ENCODE results near the gene CRHBP. TPM values are rescaled to one million over a fixed set of nuclear protein-coding genes. Genes with fewer than 3 reads are reported as not detected.

The CRHBP gene
- total RNA-seq, 1 experiment from 2014 or later: not detected

DNA sequence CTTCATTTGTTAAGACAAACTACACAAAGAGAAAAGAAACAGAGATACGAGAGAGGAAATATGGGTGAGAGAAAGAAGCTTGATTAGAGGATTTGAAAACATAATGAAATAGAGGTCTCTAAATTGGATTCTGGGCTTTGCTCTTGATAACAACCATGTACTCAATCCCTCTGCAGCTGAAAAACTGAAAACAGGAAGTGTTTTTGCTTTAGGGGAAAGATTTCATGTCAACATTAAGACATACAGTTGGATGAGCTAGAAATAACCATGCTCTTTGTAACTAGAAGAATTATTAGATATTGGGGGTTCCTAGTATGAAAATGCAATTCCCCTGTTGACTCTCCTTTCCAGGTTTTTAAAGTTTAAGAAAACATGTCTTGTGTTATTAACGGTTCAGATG lies 21.9 kb downstream of the CRHBP start:
- H3K27ac ChIP-seq: no peak overlapping the region
- no peaks in the 10 kb centered on the region for H3K27me3 ChIP-seq (ENCODE audit: insufficient read depth, low read depth)
- no peaks in the 10 kb centered on the region for H3K79me2 ChIP-seq (ENCODE audit: low read depth)
- H3K9me2 ChIP-seq (ENCODE audit: insufficient read depth): no peaks in the 10 kb centered on the region; the same call in none of the 2 replicates
- DNase-seq: no peak
- no peaks in the 10 kb centered on the region for H3K4me1 ChIP-seq (replicated peaks; ENCODE audit: insufficient read depth)
- no peaks in the 10 kb centered on the region for H4K20me1 ChIP-seq (ENCODE audit: insufficient read depth)
- POLR2A ChIA-PET (ENCODE audit: unreplicated experiment): no interaction called here
- intact Hi-C loops (cut with micrococcal nuclease; ENCODE audit: unreplicated experiment): no loop called here
- H3K4me2 ChIP-seq: no peak overlapping the region
- no peak overlapping the region for H3K4me3 ChIP-seq
- no TSS peak for BruUV-seq (replicated peaks)
- CTCF ChIA-PET: no interaction called here
- no peaks in the 10 kb centered on the region; the same call in 1 of the 2 replicates for H3K9me3 ChIP-seq (ENCODE audit: insufficient read depth, low read depth)
- H3K36me3 ChIP-seq (ENCODE audit: low read depth): no peaks in the 10 kb centered on the region
- TF ChIP-seq, protein P1, sequence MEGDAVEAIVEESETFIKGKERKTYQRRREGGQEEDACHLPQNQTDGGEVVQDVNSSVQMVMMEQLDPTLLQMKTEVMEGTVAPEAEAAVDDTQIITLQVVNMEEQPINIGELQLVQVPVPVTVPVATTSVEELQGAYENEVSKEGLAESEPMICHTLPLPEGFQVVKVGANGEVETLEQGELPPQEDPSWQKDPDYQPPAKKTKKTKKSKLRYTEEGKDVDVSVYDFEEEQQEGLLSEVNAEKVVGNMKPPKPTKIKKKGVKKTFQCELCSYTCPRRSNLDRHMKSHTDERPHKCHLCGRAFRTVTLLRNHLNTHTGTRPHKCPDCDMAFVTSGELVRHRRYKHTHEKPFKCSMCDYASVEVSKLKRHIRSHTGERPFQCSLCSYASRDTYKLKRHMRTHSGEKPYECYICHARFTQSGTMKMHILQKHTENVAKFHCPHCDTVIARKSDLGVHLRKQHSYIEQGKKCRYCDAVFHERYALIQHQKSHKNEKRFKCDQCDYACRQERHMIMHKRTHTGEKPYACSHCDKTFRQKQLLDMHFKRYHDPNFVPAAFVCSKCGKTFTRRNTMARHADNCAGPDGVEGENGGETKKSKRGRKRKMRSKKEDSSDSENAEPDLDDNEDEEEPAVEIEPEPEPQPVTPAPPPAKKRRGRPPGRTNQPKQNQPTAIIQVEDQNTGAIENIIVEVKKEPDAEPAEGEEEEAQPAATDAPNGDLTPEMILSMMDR (conservative IDR thresholded peaks at IDR 0.05): no peak
- TF ChIP-seq EZH2 (IDR thresholded peaks at IDR 0.05; ENCODE audit: low read depth): no peak
- no peaks in the 10 kb centered on the region for H3F3A ChIP-seq (ENCODE audit: insufficient read depth, low read depth)
- H2AFZ ChIP-seq: no peak overlapping the region

DNA sequence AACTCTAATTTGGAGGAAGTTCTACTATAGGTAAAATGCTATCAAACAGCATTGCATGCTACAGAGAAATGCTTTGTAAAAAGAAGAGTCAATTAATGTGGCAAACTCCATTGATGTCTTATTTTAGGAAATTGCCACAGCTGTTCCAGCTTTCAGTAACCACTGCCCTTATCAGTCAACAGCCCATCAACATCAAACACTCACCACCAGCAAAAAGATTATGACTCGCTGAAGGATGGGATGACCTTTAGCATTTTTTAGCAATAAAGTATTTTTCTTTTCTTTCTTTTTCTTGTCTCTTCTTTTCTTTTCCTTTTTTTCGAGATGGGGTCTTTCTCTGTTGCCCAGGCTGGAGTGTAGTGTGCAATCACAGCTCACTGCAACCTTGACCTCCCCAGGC lies 26.0 kb downstream of the CRHBP start:
- H3K36me3 ChIP-seq (ENCODE audit: low read depth): no peaks in the 10 kb centered on the region
- no peaks in the 10 kb centered on the region; the same call in none of the 2 replicates for H3K9me2 ChIP-seq (ENCODE audit: insufficient read depth)
- H3K79me2 ChIP-seq (ENCODE audit: low read depth): no peaks in the 10 kb centered on the region
- H3K27ac ChIP-seq: no peak overlapping the region
- H2AFZ ChIP-seq: no peak overlapping the region
- H4K20me1 ChIP-seq (ENCODE audit: insufficient read depth): no peaks in the 10 kb centered on the region
- intact Hi-C loops (cut with micrococcal nuclease; ENCODE audit: unreplicated experiment): no loop called here
- H3K4me3 ChIP-seq: no peak overlapping the region
- BruUV-seq (replicated peaks): no TSS peak
- no peaks in the 10 kb centered on the region; the same call in 1 of the 2 replicates for H3K9me3 ChIP-seq (ENCODE audit: insufficient read depth, low read depth)
- H3K4me2 ChIP-seq: no peak overlapping the region
- TF ChIP-seq EZH2 (IDR thresholded peaks at IDR 0.05; ENCODE audit: low read depth): no peak
- TF ChIP-seq, protein P1 (conservative IDR thresholded peaks at IDR 0.05): no peak
- DNase-seq: no peak
- no peaks in the 10 kb centered on the region for H3K4me1 ChIP-seq (replicated peaks; ENCODE audit: insufficient read depth)
- no peaks in the 10 kb centered on the region for H3K27me3 ChIP-seq (ENCODE audit: insufficient read depth, low read depth)
- ChIA-PET CTCF (no interaction called here), POLR2A (ENCODE audit: unreplicated experiment) (no interaction called here)
- no peaks in the 10 kb centered on the region for H3F3A ChIP-seq (ENCODE audit: insufficient read depth, low read depth)

DNA sequence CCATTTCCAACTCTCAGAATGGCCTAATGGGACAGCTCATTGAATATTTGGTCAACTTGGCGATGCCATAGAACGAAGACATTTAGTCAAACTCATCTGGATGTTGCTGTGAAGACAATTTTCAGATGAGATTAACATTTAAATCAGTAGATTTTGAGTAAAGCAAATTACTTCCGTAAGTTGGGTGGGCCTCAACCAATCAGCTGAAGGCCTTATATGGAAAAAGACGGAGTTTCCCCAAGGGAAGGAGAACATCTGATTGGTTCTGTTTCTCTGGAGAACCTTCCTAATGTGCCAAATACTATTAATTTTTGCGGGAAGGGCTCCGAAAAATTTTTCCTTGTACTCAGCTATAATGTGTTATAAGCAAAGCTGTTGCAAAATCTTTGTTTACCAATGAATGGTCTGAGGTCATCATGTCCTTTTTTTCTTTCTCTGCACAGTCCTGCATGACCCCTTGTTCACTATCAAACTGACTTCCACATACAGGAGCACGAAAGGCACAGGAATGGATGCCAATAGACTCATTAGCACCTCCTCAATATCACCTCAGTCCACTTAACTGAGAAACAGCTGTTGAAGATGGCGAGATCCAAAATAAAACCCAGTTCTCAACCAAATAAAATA lies 27.8 kb downstream of the CRHBP start:
- Histone ChIP-seq H3K79me2 (ENCODE audit: low read depth) (no peaks in the 10 kb centered on the region), H3K9me2 (ENCODE audit: insufficient read depth) (no peaks in the 10 kb centered on the region; the same call in 1 of the 2 replicates), H3K27me3 (ENCODE audit: insufficient read depth, low read depth) (no peaks in the 10 kb centered on the region), H4K20me1 (ENCODE audit: insufficient read depth) (no peaks in the 10 kb centered on the region), H3K36me3 (ENCODE audit: low read depth) (no peaks in the 10 kb centered on the region), H3K4me3 (no peak overlapping the region), H3K4me1 (replicated peaks; ENCODE audit: insufficient read depth) (no peaks in the 10 kb centered on the region), H2AFZ (no peak overlapping the region), H3K4me2 (no peak overlapping the region), H3K9me3 (ENCODE audit: insufficient read depth, low read depth) (no peaks in the 10 kb centered on the region; the same call in 1 of the 2 replicates), H3F3A (ENCODE audit: insufficient read depth, low read depth) (no peaks in the 10 kb centered on the region), H3K27ac (no peak overlapping the region)
- no TSS peak for BruUV-seq (replicated peaks)
- TF ChIP-seq EZH2 (IDR thresholded peaks at IDR 0.05; ENCODE audit: low read depth): no peak
- TF ChIP-seq, protein P1 (conservative IDR thresholded peaks at IDR 0.05): no peak
- DNase-seq: no peak
- POLR2A ChIA-PET (ENCODE audit: unreplicated experiment): no interaction called here
- CTCF ChIA-PET: no interaction called here
- intact Hi-C loops (cut with micrococcal nuclease; ENCODE audit: unreplicated experiment): no loop called here

Data from PC-9 (cell line).